HG03457 (cell line): ENCODE results near the gene MAP3K5.
"Not testable (repeated sequence)": the region's sequence is repeated elsewhere in the genome, so short reads cannot be mapped to it uniquely, and the experiment has no call there.

ENCODE experiments used
- ATAC-seq: cut with Tn5 transposase; IDR thresholded peaks from one replicate; pipeline ENCODE4 v1.9.1; 2021; ENCODE audit warnings: moderate number of reproducible peaks; ENCODE audit not compliant: unreplicated experiment

Gene MAP3K5

DNA sequence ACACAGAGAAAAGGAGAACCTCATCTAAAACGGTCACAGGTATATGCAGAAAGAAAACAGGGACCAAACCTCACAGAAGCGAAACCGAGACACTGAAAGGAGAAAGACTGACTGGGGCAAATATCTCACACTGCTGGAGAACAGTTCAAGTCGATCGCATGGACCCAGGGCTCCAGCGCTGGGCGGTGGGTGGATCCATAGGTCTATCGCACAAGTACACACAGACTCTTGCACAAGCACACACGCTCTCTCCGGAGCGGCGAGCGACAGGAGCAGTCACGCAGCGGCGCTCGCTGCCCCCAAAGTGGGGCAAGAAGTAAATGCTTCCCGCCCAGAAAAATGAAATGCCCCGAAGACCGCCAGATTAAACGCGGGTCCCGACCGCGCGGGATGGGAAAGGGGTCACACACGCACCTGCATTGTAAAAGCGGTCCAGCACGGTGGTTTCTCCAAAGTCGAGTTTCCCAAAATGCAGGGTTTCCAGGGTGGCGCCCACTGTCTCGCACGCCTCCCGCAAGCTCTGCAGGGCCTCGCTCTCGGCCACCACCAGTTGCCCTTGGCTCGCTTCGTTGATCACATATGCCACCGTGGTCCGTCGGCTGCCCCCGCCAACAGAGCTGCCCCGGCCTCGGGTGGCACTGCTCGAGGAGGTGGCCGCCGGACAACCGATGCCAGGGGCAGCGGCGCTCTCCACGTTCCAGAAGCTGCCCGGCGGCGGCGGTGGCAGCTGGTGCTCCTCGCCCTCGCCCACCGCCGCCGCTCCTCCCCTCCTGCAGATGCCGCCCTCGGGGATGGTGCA is 782 bp downstream of the MAP3K5 start:
- peak; percentile 30 for ATAC-seq

DNA sequence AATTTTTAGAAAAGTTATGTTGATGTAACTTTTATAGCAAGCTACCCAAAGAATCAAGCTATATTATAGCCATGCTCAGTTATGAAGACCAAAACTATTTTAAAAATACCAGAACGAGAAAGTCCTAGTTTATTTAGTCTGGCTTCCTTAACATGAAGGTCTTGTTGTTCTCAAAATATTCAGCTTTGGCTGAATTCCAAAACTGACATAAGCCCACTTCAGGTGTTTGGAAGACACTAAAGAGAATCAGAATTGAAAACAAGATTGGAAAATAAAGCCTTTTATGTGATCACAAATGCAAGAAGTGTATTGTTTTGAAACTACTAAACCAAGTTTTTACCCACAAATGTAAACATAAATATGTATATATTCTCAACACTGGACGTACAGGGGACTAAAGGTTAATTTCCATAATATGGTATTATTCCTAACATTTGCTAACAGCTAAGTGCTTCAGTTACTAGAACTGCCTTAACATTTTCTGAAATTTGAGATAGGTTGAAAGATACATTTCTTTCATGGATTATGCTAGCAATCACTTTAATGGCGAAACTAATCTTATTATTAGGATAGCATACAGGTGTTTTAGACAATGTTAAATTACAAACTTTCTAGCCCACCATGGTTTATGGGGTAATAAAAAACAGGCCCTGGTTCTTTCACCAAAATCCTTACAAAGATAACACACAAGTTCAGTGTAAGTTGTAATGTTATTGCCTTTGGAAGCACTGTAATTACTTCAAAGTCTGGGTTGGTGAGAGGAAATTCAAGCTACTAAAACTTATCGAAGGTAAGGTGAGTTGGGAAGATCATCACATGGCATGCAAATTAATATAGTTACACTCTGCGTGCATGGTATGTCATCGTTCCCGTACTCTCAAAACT is 1.6 kb downstream of the MAP3K5 start:
- ATAC-seq: no peak

DNA sequence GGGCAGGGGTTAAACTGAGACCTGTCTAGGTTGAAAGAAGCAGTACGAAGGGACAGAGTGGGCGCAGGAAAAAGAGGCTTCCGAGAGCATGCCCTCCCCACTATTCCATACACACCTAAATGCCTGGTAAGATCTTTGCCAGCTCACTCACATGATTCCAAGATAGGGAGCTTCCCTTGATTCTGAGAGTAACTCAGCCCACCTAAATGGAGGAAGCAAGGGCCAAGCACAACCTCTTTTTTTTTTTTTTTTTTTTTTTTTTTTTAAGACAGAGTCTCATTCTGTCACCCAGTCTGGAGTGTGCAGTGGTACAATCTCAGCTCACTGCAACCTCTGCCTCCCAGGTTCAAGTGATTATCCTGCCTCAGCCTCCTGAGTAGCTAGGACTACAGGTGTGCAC is 2.8 kb downstream of the MAP3K5 start:
- ATAC-seq: not testable (repeated sequence)

DNA sequence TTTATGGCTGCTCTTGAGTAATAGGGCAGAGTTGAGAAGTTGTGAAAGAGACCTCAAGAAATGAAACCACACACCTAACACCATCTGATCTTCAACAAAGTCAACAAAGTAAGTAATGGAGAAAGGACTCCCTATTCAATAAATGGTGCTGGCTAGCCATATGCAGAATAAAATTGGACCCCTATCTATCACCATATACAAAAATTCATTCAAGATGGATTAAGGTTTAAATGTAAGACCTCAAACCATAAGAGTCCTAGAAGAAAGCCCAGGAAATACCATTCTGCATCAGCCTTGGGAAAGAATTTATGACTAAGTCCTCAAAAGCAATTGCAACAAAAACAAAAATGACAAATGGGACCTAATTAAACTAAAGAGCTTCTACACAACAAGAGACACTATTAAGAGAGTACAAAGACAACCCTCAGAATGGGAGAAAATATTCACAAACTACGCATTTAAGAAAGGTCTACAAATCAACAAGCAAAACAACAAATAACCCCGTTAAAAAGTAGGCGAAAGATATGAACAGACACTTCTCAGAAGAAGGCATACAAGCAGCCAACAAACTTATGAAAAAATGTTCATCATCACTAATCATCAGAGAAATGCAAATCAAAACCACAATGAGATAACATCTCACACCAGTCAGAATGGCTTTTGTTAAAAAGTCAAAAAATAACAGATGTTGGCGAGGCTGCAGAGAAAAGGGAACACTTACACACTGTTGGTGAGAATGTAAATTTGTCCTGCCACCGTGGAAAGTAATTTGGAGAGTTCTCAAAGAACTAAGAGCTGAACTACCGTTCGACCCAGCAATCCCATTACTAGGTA is 4.0 kb downstream of the MAP3K5 start:
- ATAC-seq: no peak

DNA sequence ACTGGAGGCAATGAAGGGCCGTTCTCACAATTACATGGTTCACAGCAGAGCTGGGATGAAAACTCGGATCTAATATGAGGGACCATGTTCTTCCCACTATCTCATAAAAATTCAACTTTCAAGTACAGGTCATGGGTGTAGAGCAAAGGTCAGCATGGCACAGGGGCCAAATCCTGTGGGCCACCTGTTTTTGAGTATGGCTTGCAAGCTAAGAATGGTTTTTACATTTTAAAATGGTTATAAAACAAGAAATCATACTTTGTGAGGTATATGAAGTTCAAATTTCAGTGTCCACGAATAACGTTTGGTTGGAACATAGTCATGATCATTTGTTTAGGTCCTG is 4.6 kb downstream of the MAP3K5 start:
- ATAC-seq: no peak

DNA sequence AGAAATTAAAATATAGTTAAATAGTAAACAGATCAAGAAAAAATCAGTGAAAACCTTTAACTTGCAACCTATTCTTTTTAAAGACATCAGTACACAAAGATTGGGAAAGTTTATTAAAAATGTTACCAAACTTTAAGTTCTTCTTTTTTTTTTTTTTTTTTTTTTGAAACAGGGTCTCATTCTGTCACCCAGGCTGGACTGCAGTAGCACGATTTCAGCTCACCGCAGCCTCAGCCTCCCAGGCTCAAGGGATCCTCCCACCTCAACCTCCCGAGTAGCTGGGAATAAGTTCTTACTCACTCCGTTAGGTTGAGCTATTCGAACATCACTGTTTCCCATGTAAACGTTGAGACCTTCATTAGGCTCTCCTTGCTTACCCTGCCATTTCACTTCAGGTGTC is 5.6 kb downstream of the MAP3K5 start:
- ATAC-seq: no peak

DNA sequence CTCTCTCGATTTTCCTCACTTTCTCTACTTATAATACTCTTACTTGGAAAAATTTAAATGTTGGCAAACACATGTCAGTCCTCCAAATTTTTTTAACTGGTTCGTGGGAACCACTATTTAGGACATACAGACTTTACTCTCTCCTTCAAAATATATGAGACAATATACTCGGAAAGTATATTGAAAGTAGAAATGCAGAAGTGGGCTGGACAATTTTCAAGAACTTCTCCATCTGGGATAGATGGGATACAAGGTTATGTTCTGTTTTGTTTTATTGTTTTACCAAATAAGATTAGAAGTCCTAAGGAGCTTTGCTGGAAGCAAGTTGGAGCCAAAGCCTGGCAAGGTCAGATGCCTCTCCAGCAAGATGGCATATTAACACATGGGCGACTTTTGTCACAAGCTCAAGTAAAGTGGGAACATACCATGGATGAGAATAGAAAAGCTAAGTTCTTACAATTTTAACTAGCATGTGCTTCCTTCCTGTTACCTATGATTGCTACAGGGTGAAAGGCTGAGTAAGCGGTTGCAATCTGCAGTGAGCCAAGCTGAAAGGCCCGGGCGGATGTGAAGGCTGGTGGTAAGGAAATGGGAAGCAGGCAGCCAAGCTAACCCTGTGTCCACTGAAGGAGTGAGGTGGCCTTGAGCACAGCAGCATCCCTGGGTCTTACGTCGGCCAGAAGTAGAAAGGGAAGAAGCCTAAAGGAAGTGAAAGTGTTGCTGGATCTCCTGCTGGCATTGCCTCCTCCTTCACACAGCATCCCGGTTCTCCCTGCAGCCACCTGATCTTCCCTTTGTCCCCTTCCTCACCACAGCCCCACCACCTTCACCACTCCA is 7.1 kb downstream of the MAP3K5 start:
- no peak for ATAC-seq

DNA sequence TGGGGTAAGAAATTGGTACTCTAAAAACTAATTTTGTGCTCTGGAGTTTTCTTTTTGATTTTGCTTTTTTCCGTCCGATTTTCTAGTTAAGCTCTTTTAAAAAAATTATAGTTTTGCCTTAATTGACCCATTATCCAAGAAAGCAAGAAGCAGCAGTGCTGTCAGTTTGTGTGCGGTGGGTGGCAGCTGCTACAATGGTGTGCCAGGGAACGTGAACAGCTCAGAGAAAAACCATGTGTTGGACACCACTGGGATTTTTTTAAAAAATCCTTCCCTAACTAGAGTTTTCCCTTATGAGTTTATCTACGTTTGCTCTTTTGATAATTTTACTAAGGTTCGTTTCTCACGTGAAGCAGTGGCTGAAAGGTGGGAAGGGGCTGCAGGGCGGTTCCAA is 8.0 kb downstream of the MAP3K5 start:
- ATAC-seq: no peak

DNA sequence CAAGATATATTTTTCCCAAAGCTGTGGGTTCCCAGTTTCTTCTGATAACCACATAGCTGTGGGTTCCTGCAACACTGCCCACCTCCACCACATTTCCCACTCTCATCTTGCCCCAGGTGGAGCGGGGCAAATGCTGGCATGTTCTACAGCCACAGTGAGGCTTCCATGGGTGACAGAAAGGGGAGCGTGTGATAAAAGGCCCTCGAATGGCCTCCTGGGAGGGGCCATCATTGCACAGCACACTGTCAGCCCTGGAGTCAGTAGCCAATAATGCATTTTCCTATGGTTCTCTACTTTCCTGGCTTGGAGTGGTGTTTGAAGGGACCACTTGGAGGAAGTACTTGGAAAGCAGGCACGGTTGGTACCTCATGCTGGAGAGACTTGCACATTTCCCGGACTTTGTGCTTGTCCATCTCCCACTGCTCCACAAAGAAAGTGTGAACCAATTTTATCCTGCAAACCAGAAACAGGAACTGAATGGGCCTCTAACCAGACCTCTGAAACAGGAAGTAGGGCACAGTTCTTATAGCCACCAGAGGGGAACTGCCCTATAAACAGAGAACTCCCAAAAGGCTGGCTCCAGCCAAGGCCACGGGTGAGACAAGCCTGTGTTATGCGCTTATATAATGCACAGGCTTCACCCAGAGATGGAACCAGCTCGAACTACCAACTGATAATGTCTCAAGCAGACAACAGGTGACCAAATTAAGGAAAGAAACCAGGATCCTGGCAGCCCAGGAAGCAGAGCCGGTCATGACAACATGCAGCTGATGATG is 8.6 kb downstream of the MAP3K5 start:
- peak; percentile 55 for ATAC-seq

DNA sequence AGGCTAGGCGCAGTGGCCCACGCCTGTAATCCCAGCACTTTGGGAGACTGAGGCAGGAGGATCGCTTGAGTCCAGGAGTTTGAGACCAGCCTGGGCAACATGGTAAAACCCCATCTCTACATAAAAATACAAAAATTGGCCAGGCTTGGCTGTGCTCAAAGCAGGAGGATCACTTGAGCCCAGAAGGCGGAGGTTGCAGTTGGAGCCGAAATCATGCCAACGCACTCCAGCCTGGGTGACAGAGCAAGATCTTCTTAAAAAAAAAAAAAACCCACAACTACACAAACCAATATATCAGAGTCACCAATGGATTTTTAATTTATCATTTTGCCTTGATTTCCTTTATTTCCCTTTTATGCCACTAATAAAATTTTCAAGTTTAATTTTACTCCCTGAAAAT is 9.3 kb downstream of the MAP3K5 start:
- no peak for ATAC-seq

DNA sequence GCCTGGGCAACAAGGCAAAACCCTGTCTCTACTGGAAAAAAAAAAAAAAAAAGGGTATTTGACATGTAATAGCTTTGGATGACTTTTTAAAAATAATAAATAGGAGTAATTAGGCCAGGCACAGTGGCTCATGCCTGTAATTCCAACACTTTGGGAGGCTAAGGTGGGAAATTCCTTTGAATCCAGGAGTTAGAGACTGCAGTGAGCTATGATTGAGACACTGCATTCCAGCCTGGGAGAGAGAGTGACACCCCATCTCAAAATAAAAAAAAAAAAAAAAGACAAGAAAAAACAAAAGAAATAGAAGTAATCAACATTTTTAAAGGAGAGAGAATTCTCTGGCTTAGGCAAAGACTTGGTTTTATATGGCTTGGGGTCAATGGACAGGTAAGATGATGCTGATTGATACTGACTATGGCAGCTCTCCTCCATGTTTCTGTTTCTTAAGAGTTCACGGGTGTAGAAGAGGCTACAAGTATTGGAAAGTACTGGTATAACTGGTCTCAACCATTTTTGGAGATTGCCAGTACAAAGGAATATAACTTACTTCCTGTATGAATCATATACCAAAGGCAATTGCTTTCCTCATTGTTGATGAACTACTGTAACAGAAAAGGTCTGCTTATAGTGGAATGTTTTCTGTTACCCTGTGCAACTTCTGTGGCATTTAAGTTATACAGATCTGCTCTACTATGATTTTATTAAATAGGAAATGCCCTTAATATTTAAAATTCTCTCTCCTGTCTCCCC is 10.1 kb downstream of the MAP3K5 start:
- no peak for ATAC-seq

DNA sequence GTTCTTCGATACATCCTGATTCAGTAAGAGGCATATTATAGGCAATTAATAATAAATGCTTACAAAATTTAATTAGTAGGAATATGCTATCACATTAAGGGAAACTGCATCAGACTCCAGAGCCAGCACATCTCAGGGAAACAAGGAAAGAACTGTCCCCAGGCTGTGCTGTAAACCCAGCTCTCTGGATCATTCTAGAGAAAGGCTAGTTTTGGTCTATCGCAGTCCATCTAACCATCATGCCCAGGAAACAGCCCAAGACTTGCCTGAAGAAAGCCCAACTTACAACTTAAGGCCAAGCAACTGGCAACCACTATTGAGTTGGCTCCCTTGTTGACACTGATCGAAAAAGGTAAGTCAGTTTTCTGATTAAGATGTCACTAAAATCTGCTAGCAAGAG is 11.3 kb downstream of the MAP3K5 start:
- ATAC-seq: no peak

DNA sequence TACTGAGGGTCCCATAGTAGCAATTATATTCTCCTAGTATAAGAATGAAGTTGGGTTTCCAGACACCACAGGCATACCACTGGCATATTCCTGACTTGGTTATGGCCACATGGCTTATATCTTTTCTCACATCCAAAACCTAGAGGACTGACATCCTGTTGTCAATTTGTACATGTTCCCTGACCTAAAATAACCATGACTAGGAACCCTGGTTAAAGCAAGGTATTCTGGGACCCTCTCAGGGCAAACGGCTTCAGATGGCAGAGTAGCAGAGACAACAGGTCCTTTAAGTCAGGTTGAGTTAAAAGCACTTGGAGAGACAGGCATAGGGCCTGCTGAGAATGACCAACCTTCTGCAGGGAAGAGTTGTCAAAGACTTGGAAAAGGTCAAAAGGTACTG is 12.6 kb downstream of the MAP3K5 start:
- ATAC-seq: no peak

DNA sequence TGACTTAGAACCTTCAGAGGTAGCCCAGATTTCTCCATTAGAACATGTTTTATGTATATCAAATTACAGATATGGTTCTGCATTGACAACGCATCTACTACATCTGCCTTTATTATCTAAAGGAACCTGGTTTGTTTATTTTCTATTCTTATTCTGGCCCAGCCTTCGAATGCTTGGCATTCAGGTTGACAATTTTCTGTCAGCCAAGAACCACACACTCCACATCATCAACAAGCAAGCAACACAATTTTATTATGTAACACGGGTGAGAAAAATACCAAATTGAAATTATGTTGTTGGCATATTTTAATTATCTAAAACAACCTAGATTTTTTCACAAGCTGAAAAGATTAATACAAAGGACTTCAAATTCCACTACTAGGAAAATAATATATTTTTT is 14.6 kb downstream of the MAP3K5 start:
- no peak for ATAC-seq

DNA sequence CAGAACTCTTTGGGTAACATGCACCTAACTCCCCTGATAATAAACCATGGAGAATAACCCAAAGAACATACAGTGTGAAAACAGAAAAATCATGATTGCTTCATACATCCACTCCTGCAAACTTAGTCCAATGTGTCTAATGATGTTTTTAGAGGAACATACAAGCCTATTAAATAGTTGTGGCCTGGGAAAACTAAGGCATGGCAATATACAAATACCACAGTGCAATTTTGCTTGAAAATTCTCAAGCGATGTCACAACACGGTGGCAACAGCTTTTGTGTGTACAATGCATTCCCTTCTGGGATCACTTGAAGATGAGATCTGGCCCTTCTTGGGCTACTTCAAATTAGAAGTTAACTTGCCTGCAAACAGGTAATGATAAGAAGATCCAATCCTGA is 16.7 kb downstream of the MAP3K5 start:
- no peak for ATAC-seq

DNA sequence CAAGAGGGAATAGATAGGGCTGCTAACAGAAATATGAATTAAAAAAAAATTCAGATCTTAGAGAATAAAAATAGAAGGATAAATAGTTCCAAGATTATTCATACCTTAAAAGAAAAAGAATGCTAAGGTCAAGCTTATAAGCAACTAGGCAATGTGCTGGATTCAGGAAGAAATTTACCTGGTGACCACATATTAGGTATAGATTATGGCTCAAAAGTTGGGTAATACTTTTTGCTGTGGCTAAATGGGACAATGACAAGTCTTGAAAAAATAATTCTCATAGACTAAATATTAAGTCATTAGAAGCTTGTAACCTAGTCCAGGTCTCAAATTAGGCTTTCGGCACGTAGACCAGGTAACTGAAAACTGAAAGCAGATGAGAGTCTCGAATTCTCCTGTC is 17.2 kb downstream of the MAP3K5 start:
- ATAC-seq: no peak

DNA sequence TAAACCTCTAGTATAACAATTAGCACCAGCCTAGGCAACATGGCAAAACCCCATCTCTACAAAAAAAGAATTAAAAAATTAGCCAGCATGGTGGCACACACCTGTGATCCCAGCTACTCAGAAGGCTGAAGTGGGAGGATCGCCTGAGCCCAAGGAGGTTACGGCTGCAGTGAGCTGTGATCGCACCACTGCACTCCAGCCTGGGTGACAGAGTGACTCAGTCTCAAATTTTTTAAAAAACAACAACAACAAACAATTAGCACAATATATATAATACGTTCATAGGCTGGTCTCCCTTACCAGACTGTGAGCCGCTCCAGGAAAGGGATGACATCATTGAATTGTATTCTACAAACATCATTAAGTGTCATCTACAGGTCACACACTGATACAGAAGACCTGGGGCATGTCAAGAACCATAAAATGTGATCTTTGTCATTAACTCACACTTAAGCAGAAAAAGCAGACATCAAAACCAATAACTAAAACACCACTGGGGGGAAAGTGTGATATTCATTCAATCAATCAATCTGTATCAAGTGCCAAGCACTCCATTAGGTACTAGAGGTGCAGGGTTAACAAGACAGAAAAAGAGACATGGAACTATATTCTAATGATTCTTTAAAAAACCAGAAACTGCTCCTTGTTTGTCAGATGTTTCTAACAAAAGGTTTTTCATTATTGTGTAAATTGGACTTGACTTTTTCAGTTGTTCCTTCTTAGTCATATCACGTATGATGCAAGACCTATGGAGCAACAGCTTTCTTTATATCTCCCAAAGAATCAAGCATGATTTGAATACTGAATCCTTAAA is 17.8 kb downstream of the MAP3K5 start:
- ATAC-seq: no peak

DNA sequence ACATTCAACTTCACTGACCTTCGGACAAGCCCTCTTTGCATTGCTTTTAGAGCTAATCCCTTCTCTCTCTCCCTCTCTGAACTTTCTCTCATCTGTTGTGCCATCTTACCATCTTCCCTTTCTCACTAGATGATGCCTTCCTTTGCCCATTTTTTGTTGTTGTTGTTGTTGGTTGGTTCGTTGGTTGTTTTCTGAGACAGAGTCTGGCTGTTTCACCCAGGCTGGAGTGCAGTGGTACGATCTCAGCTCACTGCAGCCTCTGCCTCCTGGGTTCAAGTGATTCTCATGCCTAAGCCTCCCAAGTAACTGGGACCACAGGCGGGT is 18.8 kb downstream of the MAP3K5 start:
- no peak for ATAC-seq
